Left kidney (tissue), 2 donors: Measurements from ENCODE around the gene PSIP1. TPM values are rescaled to one million over a fixed set of nuclear protein-coding genes. Genes with fewer than 3 reads are reported as not detected.
"Not testable (repeated sequence)": the region's sequence is repeated elsewhere in the genome, so short reads cannot be mapped to it uniquely, and the experiment has no call there.

Source experiments
- DNase-seq: peaks from one replicate; pipeline ENCODE4 v3.0.0-alpha.2; 2013
- polyA plus RNA-seq: library from polyadenylated mRNA; unstranded; fragments of 120-200 nt; gene quantifications from one replicate; pipeline ENCODE4 v1.2.1, GENCODE V29; 2013; ENCODE audit not compliant: insufficient read length

PSIP1 gene
- polyA plus RNA-seq, 1 donor, result 253 TPM

DNA sequence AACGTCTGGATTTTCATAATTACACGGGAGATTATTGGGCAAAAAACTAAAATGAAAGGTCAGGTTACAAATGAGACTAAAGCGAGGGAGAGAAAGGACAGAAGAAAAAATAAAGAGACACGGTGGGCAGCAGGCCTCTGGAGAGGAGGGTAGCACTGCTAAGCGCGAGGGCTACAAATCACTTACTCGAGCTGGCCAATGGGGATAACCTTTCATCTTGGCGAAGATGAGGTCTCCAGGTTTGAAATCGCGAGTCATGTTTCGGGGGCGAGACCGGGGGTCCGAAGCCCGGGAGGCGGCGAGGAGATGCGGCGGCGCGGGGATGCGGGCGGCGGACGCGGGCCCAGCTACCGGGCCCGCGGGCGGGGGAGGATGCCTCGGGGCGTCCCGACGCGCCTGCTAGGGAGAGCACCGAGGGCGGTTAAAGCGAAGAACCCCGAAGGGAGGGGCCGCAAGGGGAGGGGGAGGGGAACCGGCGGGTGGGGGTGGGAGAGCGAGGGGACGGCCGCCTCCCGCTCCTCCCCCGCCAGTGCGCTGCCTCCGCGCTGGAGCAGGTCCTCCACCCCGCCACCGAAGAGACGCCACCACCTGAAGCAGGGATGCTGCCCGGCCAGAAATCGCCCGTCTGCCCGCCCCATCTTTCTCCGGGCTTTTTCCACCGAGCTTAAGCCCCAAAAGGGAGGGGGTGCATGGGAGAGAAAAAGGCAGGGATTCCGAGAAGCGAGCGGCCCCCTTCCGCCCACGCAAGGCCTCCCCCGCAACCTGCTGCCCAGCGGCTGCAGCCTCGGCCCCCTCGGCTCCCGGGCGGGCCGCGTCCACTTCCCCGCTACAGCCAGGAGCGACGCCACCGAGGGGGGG, 610 bp downstream of the PSIP1 start:
- peak; percentile 42 for DNase-seq

DNA sequence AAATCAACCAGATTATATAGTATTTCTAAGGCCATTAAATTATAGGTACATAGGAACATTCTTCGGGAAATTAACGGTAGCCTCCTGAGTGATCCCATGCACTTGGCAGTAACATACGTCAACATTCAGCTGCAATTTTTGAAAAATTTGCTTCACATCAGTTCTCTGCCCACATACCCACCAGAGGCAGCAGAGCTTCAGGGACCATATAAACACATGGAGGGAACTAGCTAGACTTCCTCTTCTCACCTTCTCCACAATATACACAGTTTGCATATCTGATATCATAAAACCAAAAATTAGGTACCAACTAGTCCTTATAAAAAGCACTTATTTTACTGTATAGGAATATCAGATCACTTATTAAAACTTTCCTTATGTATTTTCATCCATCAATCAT, 4.8 kb downstream of the PSIP1 start:
- DNase-seq, result no peak

- DNase-seq, result no peak
Observed at GRCh38 chr9:15501803-15502202, 9.0 kb downstream of the PSIP1 start.

- DNase-seq, result no peak
Observed at GRCh38 chr9:15501179-15501578, 9.6 kb downstream of the PSIP1 start.

DNA sequence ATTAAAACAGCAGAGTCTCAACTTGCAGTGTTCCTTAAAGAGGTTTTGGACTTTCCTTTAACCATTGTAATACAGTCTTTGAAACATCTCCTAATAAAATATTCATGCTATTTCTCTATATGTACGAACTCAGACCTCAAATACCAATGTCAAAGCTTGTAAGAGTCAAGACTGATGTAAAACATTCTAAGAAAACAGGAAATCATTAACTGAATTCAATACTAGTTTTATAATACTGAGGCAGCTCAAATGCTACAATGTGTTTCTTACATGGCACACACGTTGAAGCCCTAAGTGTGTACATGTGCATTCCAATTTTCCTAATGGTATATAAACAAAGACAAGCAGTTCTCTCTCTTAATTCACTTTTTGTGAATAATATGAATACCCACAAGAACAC, 11.6 kb downstream of the PSIP1 start:
- no peak for DNase-seq

DNA sequence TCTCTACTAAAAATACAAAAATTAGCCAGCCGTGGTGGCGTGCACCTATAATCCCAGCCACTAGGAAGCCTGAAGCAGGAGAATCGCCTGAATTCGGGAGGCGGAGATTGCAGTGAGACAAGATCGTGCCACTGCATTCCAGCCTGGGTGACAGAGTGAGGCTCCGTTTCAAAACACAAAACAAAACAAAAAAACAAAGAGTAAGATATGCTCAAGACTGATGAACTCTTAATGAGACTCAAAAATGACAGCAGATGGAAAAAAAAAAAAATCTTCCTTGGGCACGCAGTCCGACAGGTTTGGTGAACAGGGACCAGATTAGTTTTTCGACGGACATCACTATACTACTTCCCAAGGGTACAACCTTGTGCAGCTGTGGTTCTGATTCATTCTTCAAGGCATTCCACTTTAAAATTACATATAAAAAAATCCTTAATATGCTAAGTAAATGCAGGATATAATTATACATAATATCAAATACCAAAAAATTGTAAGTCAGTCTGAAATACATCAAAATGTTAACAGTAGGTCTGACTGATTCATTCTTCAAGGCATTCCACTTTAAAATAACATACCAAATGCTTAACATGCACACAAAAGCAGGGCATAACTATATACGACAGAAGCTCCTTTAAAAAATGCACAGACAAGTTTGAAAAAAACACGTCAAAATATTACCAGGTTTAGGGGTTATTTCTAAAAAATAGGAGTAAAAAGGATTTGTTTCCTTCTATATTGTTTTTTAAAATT, 12.3 kb downstream of the PSIP1 start:
- no peak for DNase-seq

- no peak for DNase-seq
Observed at GRCh38 chr9:15492485-15493150, 18.2 kb downstream of the PSIP1 start.

GRCh38 chr9:15491950-15492349, 18.8 kb downstream of the PSIP1 start:
- DNase-seq, result no peak

DNA sequence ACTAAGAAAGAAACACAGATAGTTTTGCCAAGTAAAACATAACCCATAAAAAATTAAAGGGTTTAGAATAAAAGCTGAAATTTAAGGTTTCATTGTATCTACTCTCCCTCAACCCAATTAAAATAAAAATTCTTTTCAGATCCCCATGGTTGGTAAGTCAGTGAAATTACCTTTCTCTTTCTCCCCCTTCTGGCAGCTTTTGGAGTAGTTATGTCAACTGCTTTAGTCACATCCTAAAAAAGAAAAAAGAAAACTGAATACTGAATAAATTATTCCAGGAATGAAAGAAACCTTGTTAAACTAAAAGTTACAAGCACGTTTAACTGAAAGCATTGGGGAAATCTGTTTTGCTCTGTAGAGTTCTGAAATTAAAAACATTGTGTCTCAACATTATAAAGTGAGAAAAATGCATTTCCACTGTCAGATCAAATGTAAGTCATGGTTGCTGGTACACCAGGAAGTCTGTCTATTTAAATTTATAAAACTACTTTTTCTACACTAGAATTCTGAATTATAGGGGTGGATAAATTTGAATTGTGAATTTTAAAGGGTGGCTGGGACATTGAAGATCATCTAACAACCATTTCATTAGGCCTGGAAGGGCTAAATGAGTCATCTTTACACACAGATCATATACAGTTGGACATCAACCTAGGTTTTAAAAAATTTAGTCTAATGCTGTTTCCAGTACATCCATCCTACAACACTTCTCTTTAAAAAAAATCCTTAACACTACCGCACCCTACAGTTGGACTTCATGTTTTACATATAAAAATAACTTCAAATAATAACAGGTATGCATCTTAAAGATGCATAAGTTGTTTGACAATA, 24.7 kb downstream of the PSIP1 start:
- peak; percentile 21 for DNase-seq

DNA sequence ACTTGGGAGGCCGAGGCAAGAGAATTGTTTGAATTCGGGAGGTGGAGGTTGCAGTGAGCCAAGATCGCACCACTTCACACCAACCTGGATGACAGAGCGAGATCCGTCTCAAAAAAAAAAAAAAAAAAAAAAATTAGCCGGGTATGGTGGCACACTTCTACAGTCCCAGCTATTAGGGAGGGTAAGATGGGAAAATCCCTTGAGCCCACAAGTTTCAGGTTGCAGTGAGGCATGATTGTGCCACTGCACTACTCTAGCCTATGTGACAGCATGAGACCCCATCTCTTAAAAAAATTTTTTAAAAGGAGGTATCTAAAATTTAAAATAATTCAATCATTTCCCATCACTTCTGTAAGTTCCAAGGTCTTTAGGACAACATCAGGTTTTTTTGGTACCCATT, 26.0 kb downstream of the PSIP1 start:
- DNase-seq, result no peak

DNA sequence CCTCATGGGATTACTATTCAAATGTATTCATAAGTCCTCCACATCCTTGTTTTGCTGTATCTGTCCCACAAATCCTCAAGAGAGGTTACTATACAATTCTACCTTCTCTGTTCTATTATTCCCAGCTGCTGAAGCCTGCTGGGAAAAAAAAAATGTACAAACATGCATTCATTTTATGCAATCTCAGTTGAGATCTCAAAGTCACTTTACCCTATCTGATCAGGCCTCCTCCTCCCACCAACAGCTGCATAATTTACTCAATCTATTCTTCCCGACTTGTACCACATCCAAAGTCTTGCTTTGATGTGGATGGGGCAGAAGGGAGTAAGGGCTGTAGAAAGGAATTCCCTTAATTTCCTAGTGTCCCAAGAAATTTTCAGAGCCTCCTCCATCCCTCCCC, 28.6 kb downstream of the PSIP1 start:
- no peak for DNase-seq

DNA sequence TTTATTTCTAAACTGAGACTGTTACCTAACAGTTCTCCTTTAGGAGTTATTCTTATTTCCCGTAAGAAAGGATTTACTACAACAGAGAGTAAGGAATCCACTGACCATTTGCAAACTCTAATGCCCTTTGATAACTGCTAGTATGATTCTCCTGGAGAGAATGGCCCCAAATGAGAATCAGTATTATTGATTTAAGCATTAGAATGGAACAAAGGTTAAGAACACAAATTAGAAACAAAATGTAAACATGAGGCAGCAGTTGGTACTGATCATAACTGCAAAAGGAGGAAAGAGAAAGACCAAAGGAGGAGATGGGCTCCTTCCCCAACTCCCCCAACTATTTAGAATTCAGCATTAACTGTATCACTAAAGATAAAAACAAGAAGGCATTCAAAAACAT, 30.7 kb downstream of the PSIP1 start:
- DNase-seq, result no peak

DNA sequence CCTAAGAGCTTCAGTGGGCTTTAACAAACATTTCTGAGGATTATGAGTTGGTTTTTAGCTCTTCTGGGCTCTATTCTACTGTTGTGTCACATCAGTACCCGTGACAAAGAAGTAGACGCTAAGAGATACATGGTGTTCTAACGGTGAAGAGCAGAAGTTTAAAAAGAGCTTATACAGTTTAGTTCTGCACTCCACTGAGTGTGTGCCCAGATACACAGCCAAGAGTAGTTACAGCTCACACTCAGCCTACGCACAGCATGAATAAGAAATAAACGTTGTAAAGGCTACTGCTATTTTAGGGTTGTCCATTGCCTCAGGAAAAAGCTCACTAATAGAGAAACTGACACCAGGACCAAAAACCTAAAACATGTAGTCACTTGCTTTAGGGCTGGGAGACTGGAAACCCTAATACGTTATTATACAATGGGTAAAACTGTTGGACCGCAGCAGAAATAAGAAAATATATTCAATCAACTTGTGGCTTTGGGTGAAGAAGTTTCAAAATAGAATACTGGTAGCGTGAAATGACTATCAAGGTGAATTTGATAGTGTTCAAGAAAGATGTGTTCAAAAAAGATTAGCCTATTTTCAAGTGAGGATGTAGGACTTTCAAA, 34.7 kb downstream of the PSIP1 start:
- no peak for DNase-seq

DNA sequence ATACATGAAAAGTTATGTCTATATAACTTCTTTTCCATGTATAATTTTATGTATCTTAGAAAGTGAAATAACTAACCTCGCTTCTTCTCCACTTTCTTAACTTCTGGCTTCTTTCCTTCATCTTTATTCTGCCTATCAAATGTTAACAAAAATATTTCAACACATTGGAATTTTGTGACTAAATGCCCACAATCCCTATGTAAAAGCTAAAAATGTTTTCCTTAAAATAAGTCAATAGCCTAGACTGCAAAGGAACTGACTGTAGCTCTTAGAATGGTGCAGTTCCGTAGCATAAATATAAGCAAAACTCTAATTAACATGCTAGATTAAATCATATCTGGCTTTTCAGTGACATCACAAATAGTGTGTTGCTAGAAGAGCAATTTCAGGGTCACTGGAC, 40.9 kb downstream of the PSIP1 start:
- DNase-seq, result no peak

- DNase-seq, result peak; percentile 7
Observed at GRCh38 chr9:15469406-15469805, 41.4 kb downstream of the PSIP1 start.

GRCh38 chr9:15468145-15468544, 42.6 kb downstream of the PSIP1 start:
- DNase-seq, result no peak

GRCh38 chr9:15461601-15462000, 49.2 kb downstream of the PSIP1 start:
- DNase-seq, result no peak

- no peak for DNase-seq
Observed at GRCh38 chr9:15461056-15461455, 49.7 kb downstream of the PSIP1 start.

DNA sequence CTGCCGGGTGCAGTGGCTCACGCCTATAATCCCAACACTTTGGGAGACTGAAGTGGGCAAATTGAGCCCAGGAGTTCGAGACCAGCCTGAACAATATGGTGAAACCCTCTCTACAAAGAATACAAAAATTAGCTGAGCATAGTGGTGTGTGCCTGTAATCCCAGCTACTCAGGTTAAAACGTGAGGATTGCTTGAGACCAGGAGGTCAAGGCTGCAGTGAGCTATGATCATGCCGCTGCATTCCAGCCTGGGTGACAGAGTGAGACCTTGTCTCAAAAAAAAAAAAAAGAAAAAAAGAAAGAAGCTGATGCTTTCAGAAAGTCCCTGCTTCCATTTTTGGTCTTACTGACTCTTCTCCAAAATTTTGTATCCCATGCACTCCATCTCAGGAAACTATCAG, 56.8 kb downstream of the PSIP1 start:
- DNase-seq, result no peak

DNA sequence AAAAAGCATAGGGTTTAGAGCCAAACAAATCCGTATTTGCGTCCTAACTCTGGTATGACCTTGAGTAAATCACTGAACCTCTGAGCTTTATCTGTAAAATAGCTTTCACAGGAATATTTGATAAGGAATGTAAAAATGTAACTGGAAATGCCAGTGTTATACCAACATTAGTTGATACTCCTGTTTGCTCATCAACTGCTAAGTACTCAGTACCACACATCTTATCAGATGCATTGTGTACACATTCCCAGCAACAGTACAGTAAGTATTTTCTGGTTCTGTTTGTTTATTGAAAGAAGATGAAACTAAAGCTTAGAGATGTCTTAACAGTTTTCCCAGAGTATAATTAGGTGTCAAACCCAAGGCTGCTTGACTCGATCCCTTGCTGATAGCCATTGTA, 66.6 kb downstream of the PSIP1 start:
- no peak for DNase-seq

GRCh38 chr9:15442264-15442663, 68.5 kb downstream of the PSIP1 start:
- DNase-seq, result not testable (repeated sequence)

GRCh38 chr9:15441841-15442240, 68.9 kb downstream of the PSIP1 start:
- not testable (repeated sequence) for DNase-seq
